ENCODE measurements around the gene HNF4A. TPM values are rescaled to one million over a fixed set of nuclear protein-coding genes. Genes with fewer than 3 reads are reported as not detected.

Gene HNF4A
- total and polyA plus RNA-seq, 2 of the 4 experiments (the other 2 are of a cell fraction): not detected

- H3K18ac ChIP-seq (ENCODE audit: low read depth, low read length): no peak overlapping the region
- H3K9ac ChIP-seq (ENCODE audit: low read depth, low read length): no peak overlapping the region
- H2BK15ac ChIP-seq (ENCODE audit: low read depth, low read length): no peak overlapping the region
- H3K4me1 ChIP-seq (ENCODE audit: control insufficient read depth, insufficient read depth, low read length): no peaks in the 10 kb centered on the region
- no peaks in the 10 kb centered on the region for H4K20me1 ChIP-seq (ENCODE audit: insufficient read depth, low read length)
- ATAC-seq (ENCODE audit: low read depth) (no peak), DNase-seq (no peak)
- no peak overlapping the region for H2AK5ac ChIP-seq (ENCODE audit: low read depth, low read length)
- no peak overlapping the region for H2BK5ac ChIP-seq (ENCODE audit: low read depth, low read length, poor library complexity, severe bottlenecking)
- dilution Hi-C loops (cut with HindIII; ENCODE audit: low sequenced_read_pairs, unreplicated experiment): loop anchor here (10.0 kb wide), 1 partner anchor 73 kb away; no protein-coding TSS in a partner anchor
- H2BK120ac ChIP-seq (ENCODE audit: low read depth, low read length): no peak overlapping the region
- no peak overlapping the region for H3K56ac ChIP-seq (ENCODE audit: extremely low read depth, insufficient read depth, low read length)
- no peak overlapping the region for H3K14ac ChIP-seq (replicated peaks; ENCODE audit: low read depth, low read length)
- ChIA-PET POLR2A (ENCODE audit: unreplicated experiment) (no interaction called here), CTCF (no interaction called here)
- H4K5ac ChIP-seq (ENCODE audit: low read depth, low read length): no peak overlapping the region
- no peaks in the 10 kb centered on the region for H3K36me3 ChIP-seq (ENCODE audit: control insufficient read depth, insufficient read depth, low read length)
- no peak overlapping the region for H4K91ac ChIP-seq (ENCODE audit: insufficient read depth, low read depth, low read length)
- 37% methylated on average over 6 of the region's 12 CpGs; no CpG with 5 or more reads in 1 of the 2 experiments for WGBS, 2 experiments (ENCODE audit: extremely low coverage in 2 of 2, insufficient read length in 1 of 2)
- intact Hi-C loops (cut with micrococcal nuclease): no loop called here
- no peak overlapping the region for H4K8ac ChIP-seq (ENCODE audit: low read depth in 2 of 2, low read length in 2 of 2)
- H3K27me3 ChIP-seq (ENCODE audit: control insufficient read depth, insufficient read depth, low read length): peaks cover 32% of the 10 kb centered on the region
- no peak overlapping the region for H3K23ac ChIP-seq (ENCODE audit: low read depth, low read length)
- no peak overlapping the region for H2BK20ac ChIP-seq (ENCODE audit: low read depth, low read length)
- no peaks in the 10 kb centered on the region for H3K9me1 ChIP-seq (ENCODE audit: insufficient read depth, low read length)
- H3K79me1 ChIP-seq (ENCODE audit: low read depth in 1 of 2, low read length in 2 of 2): no peaks in the 10 kb centered on the region
- in situ Hi-C loops (cut with MboI; ENCODE audit: low sequenced_read_pairs): no loop called here
- TF ChIP-seq MXI1 (IDR thresholded peaks at IDR 0.05; ENCODE audit: borderline replicate concordance, low read depth, low read length) (no peak), CHD1 (IDR thresholded peaks at IDR 0.05; ENCODE audit: low read depth, low read length) (no peak), MAZ (IDR thresholded peaks at IDR 0.05; ENCODE audit: borderline replicate concordance, low read depth, low read length) (no peak), NFE2L2 (IDR thresholded peaks at IDR 0.05; ENCODE audit: low read depth, low read length) (no peak), POLR2A (IDR thresholded peaks at IDR 0.05; ENCODE audit: low read depth, low read length) (no peak), USF2 (IDR thresholded peaks at IDR 0.05; ENCODE audit: low read depth, low read length) (no peak), SMC3 (IDR thresholded peaks at IDR 0.05; ENCODE audit: low read depth, low read length) (no peak), RFX5 (IDR thresholded peaks at IDR 0.05; ENCODE audit: low read depth, low read length) (no peak), CEBPB (IDR thresholded peaks at IDR 0.05; ENCODE audit: low read depth, low read length) (no peak), RCOR1 (IDR thresholded peaks at IDR 0.05; ENCODE audit: insufficient replicate concordance, low read length) (no peak), BHLHE40 (IDR thresholded peaks at IDR 0.05; ENCODE audit: low read depth, low read length) (no peak), ELK1 (IDR thresholded peaks at IDR 0.05; ENCODE audit: borderline replicate concordance, low read depth, low read length) (no peak), FOS (IDR thresholded peaks at IDR 0.05; ENCODE audit: low read depth, low read length) (no peak), MAFK (IDR thresholded peaks at IDR 0.05; ENCODE audit: low read depth, low read length) (no peak), CTCF (conservative IDR thresholded peaks at IDR 0.05; ENCODE audit: low read depth, low read length) (no peak), RAD21 (IDR thresholded peaks at IDR 0.05; ENCODE audit: low read length) (no peak)
- H2AK9ac ChIP-seq (replicated peaks; ENCODE audit: low read depth, low read length, poor library complexity): no peak overlapping the region
- H2AFZ ChIP-seq (replicated peaks; ENCODE audit: low read length, poor library complexity): no peak overlapping the region
- H3K4me2 ChIP-seq (ENCODE audit: low read depth, low read length): no peak overlapping the region
- H3K4me3 ChIP-seq (ENCODE audit: insufficient read depth, low read depth, low read length): no peak overlapping the region
- no peak overlapping the region for H3K27ac ChIP-seq (ENCODE audit: insufficient read depth, low read length)
- H3K4ac ChIP-seq (ENCODE audit: low read depth, low read length): no peak overlapping the region
- no TSS peak for BruUV-seq (replicated peaks)
- H3K9me3 ChIP-seq (ENCODE audit: control insufficient read depth, insufficient read depth, low read length): no peaks in the 10 kb centered on the region
Observed at GRCh38 chr20:44467289-44467883, 111.9 kb downstream of the HNF4A start.
